ENCODE measurements around the gene MYCT1. TPM values are rescaled to one million over a fixed set of nuclear protein-coding genes. Genes with fewer than 3 reads are reported as not detected.
"Not testable (repeated sequence)": the region's sequence is repeated elsewhere in the genome, so short reads cannot be mapped to it uniquely, and the experiment has no call there.

The MYCT1 gene
- total RNA-seq, 1 donor from 2014 or later, result 178 TPM

GRCh38 chr6:152671171-152671570 lies 26.5 kb upstream of the MYCT1 start:
- no peak for DNase-seq (ENCODE audit: low spot score)
- Mint-ChIP-seq H3K4me3 (ENCODE audit: unreplicated experiment) (no peak overlapping the region), H3K9me3 (ENCODE audit: unreplicated experiment) (no peaks in the 10 kb centered on the region), H3K4me1 (ENCODE audit: unreplicated experiment) (peaks cover 5% of the 10 kb centered on the region), H3K27ac (ENCODE audit: unreplicated experiment) (no peak overlapping the region), H3K36me3 (ENCODE audit: low read depth, unreplicated experiment) (no peaks in the 10 kb centered on the region), H3K27me3 (ENCODE audit: unreplicated experiment) (peaks cover 3% of the 10 kb centered on the region)
- TF ChIP-seq, protein P1, sequence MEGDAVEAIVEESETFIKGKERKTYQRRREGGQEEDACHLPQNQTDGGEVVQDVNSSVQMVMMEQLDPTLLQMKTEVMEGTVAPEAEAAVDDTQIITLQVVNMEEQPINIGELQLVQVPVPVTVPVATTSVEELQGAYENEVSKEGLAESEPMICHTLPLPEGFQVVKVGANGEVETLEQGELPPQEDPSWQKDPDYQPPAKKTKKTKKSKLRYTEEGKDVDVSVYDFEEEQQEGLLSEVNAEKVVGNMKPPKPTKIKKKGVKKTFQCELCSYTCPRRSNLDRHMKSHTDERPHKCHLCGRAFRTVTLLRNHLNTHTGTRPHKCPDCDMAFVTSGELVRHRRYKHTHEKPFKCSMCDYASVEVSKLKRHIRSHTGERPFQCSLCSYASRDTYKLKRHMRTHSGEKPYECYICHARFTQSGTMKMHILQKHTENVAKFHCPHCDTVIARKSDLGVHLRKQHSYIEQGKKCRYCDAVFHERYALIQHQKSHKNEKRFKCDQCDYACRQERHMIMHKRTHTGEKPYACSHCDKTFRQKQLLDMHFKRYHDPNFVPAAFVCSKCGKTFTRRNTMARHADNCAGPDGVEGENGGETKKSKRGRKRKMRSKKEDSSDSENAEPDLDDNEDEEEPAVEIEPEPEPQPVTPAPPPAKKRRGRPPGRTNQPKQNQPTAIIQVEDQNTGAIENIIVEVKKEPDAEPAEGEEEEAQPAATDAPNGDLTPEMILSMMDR (IDR thresholded peaks at IDR 0.05; ENCODE audit: unreplicated experiment), result no peak

GRCh38 chr6:152673236-152673635 lies 24.5 kb upstream of the MYCT1 start:
- Mint-ChIP-seq H3K9me3 (ENCODE audit: unreplicated experiment) (no peaks in the 10 kb centered on the region), H3K36me3 (ENCODE audit: low read depth, unreplicated experiment) (no peaks in the 10 kb centered on the region), H3K27me3 (ENCODE audit: unreplicated experiment) (peaks cover 3% of the 10 kb centered on the region), H3K4me1 (ENCODE audit: unreplicated experiment) (peaks cover 5% of the 10 kb centered on the region), H3K4me3 (ENCODE audit: unreplicated experiment) (no peak overlapping the region), H3K27ac (ENCODE audit: unreplicated experiment) (no peak overlapping the region)
- TF ChIP-seq, protein P1 (IDR thresholded peaks at IDR 0.05; ENCODE audit: unreplicated experiment), result no peak
- DNase-seq (ENCODE audit: low spot score), result no peak

GRCh38 chr6:152680151-152680550 lies 17.5 kb upstream of the MYCT1 start:
- no peak for DNase-seq (ENCODE audit: low spot score)
- no peak overlapping the region for H3K4me3 Mint-ChIP-seq (ENCODE audit: unreplicated experiment)

DNA sequence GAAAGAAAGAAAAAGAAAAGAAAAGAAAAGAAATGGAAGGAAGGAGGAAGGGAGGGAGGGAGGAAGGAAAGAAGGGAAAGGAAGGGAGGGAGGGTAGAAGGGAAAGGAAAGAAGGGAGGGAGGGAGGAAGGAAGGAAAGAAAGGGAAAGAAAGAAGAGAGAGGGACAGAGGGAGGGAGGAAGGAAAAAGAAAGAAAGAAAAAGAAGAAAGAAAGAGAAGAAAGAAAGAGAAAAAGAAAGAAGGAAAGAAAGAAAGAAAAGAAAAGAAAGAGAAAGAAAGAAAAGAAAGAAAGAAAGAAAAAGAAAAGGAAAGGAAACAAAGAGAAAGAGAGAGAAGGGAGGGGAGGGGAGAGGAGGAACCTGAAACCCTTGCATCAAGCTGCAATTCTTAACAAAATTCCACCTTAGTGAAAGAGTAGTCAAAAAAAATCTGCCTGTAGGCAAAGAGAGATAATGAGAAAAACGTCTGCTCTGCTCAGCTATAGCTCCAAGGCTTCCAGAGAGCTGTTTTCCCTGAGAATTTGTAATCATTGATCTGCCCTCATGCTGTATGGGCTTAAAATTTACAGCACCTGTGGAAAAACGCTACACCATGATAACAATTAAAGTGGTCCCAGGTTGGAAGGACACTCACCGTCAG lies 16.7 kb upstream of the MYCT1 start:
- Mint-ChIP-seq H3K4me3 (ENCODE audit: unreplicated experiment) (no peak overlapping the region), H3K27ac (ENCODE audit: unreplicated experiment) (no peak overlapping the region), H3K27me3 (ENCODE audit: unreplicated experiment) (no peaks in the 10 kb centered on the region)

More at GRCh38 chr6:152680151-152680550, 17.5 kb upstream of the MYCT1 start:
- TF ChIP-seq, protein P1 (IDR thresholded peaks at IDR 0.05; ENCODE audit: unreplicated experiment), result no peak
- H3K27ac Mint-ChIP-seq (ENCODE audit: unreplicated experiment), result no peak overlapping the region
- H3K4me1 Mint-ChIP-seq (ENCODE audit: unreplicated experiment), result peaks cover 9% of the 10 kb centered on the region
- H3K9me3 Mint-ChIP-seq (ENCODE audit: unreplicated experiment), result no peaks in the 10 kb centered on the region
- H3K27me3 Mint-ChIP-seq (ENCODE audit: unreplicated experiment), result peaks cover 3% of the 10 kb centered on the region
- H3K36me3 Mint-ChIP-seq (ENCODE audit: low read depth, unreplicated experiment), result no peaks in the 10 kb centered on the region

GRCh38 chr6:152682141-152682540 lies 15.6 kb upstream of the MYCT1 start:
- no peaks in the 10 kb centered on the region for H3K9me3 Mint-ChIP-seq (ENCODE audit: unreplicated experiment)
- no peak overlapping the region for H3K4me3 Mint-ChIP-seq (ENCODE audit: unreplicated experiment)
- H3K27ac Mint-ChIP-seq (ENCODE audit: unreplicated experiment), result no peak overlapping the region
- peaks cover 9% of the 10 kb centered on the region for H3K4me1 Mint-ChIP-seq (ENCODE audit: unreplicated experiment)
- H3K36me3 Mint-ChIP-seq (ENCODE audit: low read depth, unreplicated experiment), result no peaks in the 10 kb centered on the region
- H3K27me3 Mint-ChIP-seq (ENCODE audit: unreplicated experiment), result no peaks in the 10 kb centered on the region
- no peak for DNase-seq (ENCODE audit: low spot score)
- TF ChIP-seq, protein P1 (IDR thresholded peaks at IDR 0.05; ENCODE audit: unreplicated experiment), result no peak

More for the DNA sequence above, 16.7 kb upstream of the MYCT1 start:
- peaks cover 9% of the 10 kb centered on the region for H3K4me1 Mint-ChIP-seq (ENCODE audit: unreplicated experiment)
- no peaks in the 10 kb centered on the region for H3K9me3 Mint-ChIP-seq (ENCODE audit: unreplicated experiment)
- H3K36me3 Mint-ChIP-seq (ENCODE audit: low read depth, unreplicated experiment), result no peaks in the 10 kb centered on the region
- no peak for DNase-seq (ENCODE audit: low spot score)
- TF ChIP-seq, protein P1 (IDR thresholded peaks at IDR 0.05; ENCODE audit: unreplicated experiment), result no peak

GRCh38 chr6:152682935-152683334 lies 14.8 kb upstream of the MYCT1 start:
- not testable (repeated sequence) for H3K4me3 Mint-ChIP-seq (ENCODE audit: unreplicated experiment); H3K9me3 Mint-ChIP-seq (ENCODE audit: unreplicated experiment); DNase-seq (ENCODE audit: low spot score); H3K4me1 Mint-ChIP-seq (ENCODE audit: unreplicated experiment); H3K27ac Mint-ChIP-seq (ENCODE audit: unreplicated experiment); H3K27me3 Mint-ChIP-seq (ENCODE audit: unreplicated experiment); H3K36me3 Mint-ChIP-seq (ENCODE audit: low read depth, unreplicated experiment)
